ENCODE measurements around the gene PEX1. TPM values are rescaled to one million over a fixed set of nuclear protein-coding genes. Genes with fewer than 3 reads are reported as not detected.

The PEX1 gene
- total and polyA plus RNA-seq, 9 of the 15 experiments (the other 6 are each of a cell fraction or from before 2014, with no cell fraction given), result 9.4 to 32.2 (median 19.9) TPM

DNA sequence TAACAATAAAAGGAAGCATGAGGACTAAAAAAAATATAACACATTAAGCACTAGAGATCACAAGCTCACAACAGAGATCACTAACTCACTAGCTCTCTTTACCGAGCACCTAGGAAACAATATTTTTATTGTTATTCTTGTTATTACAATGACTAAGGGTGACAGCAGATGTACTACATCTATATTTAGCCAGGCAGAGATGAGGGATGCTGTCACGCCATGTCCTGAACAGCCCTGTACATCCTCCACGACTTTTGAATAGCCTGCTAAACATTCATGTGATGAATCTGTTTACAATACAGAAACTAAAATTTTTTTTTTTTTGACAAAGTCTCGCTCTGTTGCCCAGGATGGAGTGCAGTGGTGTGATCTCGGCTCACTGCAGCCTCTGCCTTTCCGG is 39.1 kb upstream of the PEX1 start:
- Histone ChIP-seq H3K9me1 (ENCODE audit: control insufficient read depth, insufficient read depth, low read length) (no peaks in the 10 kb centered on the region), H3K27me3 (ENCODE audit: control insufficient read depth in 2 of 2, insufficient read depth in 2 of 2, low read length in 2 of 2) (no peaks in the 10 kb centered on the region), H3K4me3 (no peak overlapping the region), H4K20me1 (replicated peaks; ENCODE audit: control insufficient read depth, insufficient read depth, low read length) (no peaks in the 10 kb centered on the region), H3K4me2 (ENCODE audit: insufficient read depth, low read length) (no peak overlapping the region), H3K9me3 (replicated peaks; ENCODE audit: control insufficient read depth, insufficient read depth, low read depth, low read length) (no peaks in the 10 kb centered on the region), H3K4me1 (replicated peaks in 1 of 2; ENCODE audit: control insufficient read depth in 2 of 2, insufficient read depth in 2 of 2, low read length in 2 of 2) (no peaks in the 10 kb centered on the region), H3K27ac (ENCODE audit: extremely low read depth, low read depth, low read length) (no peak overlapping the region), H3K79me2 (ENCODE audit: control insufficient read depth, insufficient read depth, low read length) (no peaks in the 10 kb centered on the region), H3K9ac (ENCODE audit: insufficient read depth in 1 of 2, low read depth in 2 of 2, low read length in 2 of 2) (no peak overlapping the region), H3K36me3 (ENCODE audit: control insufficient read depth, insufficient read depth, low read length) (peaks cover 83% of the 10 kb centered on the region), H2AFZ (ENCODE audit: low read depth, low read length) (no peak overlapping the region)
- FAIRE-seq (no peak), ATAC-seq (no peak), DNase-seq (ENCODE audit: extremely low read depth in 1 of 4, low spot score in 3 of 4) (no peak)
- POLR2A ChIA-PET, result interaction anchor here (1.0 to 1.2 kb wide), 2 partner anchors 9 to 12 kb away, joined by 3 to 4 read pairs; no protein-coding TSS in a partner anchor
- intact Hi-C loops (cut with micrococcal nuclease), result loop anchor here (10.0 kb wide), 1 partner anchor 83 kb away; no protein-coding TSS in a partner anchor
- BruUV-seq (replicated peaks), result no TSS peak
- in situ Hi-C loops (cut with MboI), result no loop called here
- CTCF ChIA-PET (ENCODE audit: low intra/inter-chr PET ratio), result no interaction called here
- 0 out of 2 replicates have a peak, but pooled peaks have one; percentile 7 for TF ChIP-seq POLR2A (conservative IDR thresholded peaks at IDR 0.05)
- no peak for TF ChIP-seq U2AF1 (optimal IDR thresholded peaks at IDR 0.05; ENCODE audit: low read depth, low read length)
- no peak for TF ChIP-seq CHD1 (IDR thresholded peaks at IDR 0.05; ENCODE audit: low read length)
- TF ChIP-seq ZNF23 (CRISPR knock-in tag; IDR thresholded peaks at IDR 0.05), result no peak
- no peak for TF ChIP-seq ZNF146 (CRISPR knock-in tag; IDR thresholded peaks at IDR 0.05; ENCODE audit: unreplicated experiment)
- TF ChIP-seq ZEB2 (IDR thresholded peaks at IDR 0.05), result no peak
- 97% methylated on average over 6 of the region's 6 CpGs for WGBS (ENCODE audit: insufficient coverage, low coverage, missing lambda C conversion rate)

DNA sequence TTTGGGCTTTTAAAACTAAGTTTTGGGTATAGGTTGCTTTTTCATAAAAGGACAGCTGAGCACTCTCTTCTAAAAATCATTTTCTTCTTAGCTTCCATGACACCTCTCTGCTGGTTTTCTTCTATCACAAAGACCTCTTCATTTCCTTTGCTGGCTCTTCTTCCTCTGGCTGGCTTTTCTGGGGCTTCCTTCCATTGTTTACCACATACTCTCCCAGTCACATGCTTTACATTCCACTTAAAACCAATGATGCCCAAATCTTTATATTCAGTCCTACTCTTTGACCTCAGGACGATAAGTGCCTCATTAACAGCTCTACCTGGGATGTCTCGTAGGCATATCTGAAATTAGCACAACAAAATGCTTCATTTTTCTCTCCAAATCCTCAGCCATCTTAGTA is 35.0 kb upstream of the PEX1 start:
- in situ Hi-C loops (cut with MboI) (no loop called here), intact Hi-C loops (cut with micrococcal nuclease) (loop anchor here (10.0 kb wide), 1 partner anchor 79 kb away; no protein-coding TSS in a partner anchor)
- CTCF ChIA-PET (ENCODE audit: low intra/inter-chr PET ratio), result no interaction called here
- no peaks in the 10 kb centered on the region for H4K20me1 ChIP-seq (replicated peaks; ENCODE audit: control insufficient read depth, insufficient read depth, low read length)
- H3K27me3 ChIP-seq (ENCODE audit: control insufficient read depth in 2 of 2, insufficient read depth in 2 of 2, low read length in 2 of 2), result no peaks in the 10 kb centered on the region
- no peak overlapping the region for H3K4me3 ChIP-seq
- H2AFZ ChIP-seq (ENCODE audit: low read depth, low read length), result no peak overlapping the region
- ATAC-seq, result no peak
- no TSS peak for BruUV-seq (replicated peaks)
- DNase-seq (ENCODE audit: extremely low read depth in 1 of 4, low spot score in 3 of 4), result no peak
- H3K79me2 ChIP-seq (ENCODE audit: control insufficient read depth, insufficient read depth, low read length), result no peaks in the 10 kb centered on the region
- FAIRE-seq, result no peak
- no peaks in the 10 kb centered on the region for H3K9me1 ChIP-seq (ENCODE audit: control insufficient read depth, insufficient read depth, low read length)
- H3K4me1 ChIP-seq (replicated peaks in 1 of 2; ENCODE audit: control insufficient read depth in 2 of 2, insufficient read depth in 2 of 2, low read length in 2 of 2), result no peaks in the 10 kb centered on the region
- H3K36me3 ChIP-seq (ENCODE audit: control insufficient read depth, insufficient read depth, low read length), result peaks cover 71% of the 10 kb centered on the region
- H3K27ac ChIP-seq (ENCODE audit: extremely low read depth, low read depth, low read length), result no peak overlapping the region
- no peak overlapping the region for H3K4me2 ChIP-seq (ENCODE audit: insufficient read depth, low read length)
- no peaks in the 10 kb centered on the region for H3K9me3 ChIP-seq (replicated peaks; ENCODE audit: control insufficient read depth, insufficient read depth, low read depth, low read length)
- WGBS (ENCODE audit: insufficient coverage, low coverage, missing lambda C conversion rate), result 86% methylated on average over 2 of the region's 2 CpGs
- POLR2A ChIA-PET, result interaction anchor here (0.6 to 1.7 kb wide), 7 partner anchors 9 to 589 kb away, joined by 3 to 5 read pairs (median 4); partner anchors contain the start of genes FAM133B, PEX1 and RBM48
- no peak overlapping the region for H3K9ac ChIP-seq (ENCODE audit: insufficient read depth in 1 of 2, low read depth in 2 of 2, low read length in 2 of 2)
- no peak for TF ChIP-seq HNRNPL (IDR thresholded peaks at IDR 0.05; ENCODE audit: low read depth, low read length)
- no peak for TF ChIP-seq ZNF23 (CRISPR knock-in tag; IDR thresholded peaks at IDR 0.05)
- no peak for TF ChIP-seq JUNB (CRISPR knock-in tag; conservative IDR thresholded peaks at IDR 0.05)
- no peak for TF ChIP-seq L3MBTL2 (IDR thresholded peaks at IDR 0.05)
- no peak for TF ChIP-seq ZNF274 (IDR thresholded peaks at IDR 0.05; ENCODE audit: borderline replicate concordance, low read depth, low read length)
- TF ChIP-seq, protein P1, sequence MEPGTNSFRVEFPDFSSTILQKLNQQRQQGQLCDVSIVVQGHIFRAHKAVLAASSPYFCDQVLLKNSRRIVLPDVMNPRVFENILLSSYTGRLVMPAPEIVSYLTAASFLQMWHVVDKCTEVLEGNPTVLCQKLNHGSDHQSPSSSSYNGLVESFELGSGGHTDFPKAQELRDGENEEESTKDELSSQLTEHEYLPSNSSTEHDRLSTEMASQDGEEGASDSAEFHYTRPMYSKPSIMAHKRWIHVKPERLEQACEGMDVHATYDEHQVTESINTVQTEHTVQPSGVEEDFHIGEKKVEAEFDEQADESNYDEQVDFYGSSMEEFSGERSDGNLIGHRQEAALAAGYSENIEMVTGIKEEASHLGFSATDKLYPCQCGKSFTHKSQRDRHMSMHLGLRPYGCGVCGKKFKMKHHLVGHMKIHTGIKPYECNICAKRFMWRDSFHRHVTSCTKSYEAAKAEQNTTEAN (CRISPR knock-in tag; IDR thresholded peaks at IDR 0.05), result no peak
- TF ChIP-seq ZFP36 (IDR thresholded peaks at IDR 0.05; ENCODE audit: low read depth, low read length, partially characterized antibody), result no peak
- TF ChIP-seq ZC3H11A (IDR thresholded peaks at IDR 0.05; ENCODE audit: low read depth, low read length), result no peak
- TF ChIP-seq RBBP5 (IDR thresholded peaks at IDR 0.05; ENCODE audit: borderline replicate concordance, insufficient read depth, low read length, poor library complexity, severe bottlenecking), result no peak
- TF ChIP-seq, protein P2, sequence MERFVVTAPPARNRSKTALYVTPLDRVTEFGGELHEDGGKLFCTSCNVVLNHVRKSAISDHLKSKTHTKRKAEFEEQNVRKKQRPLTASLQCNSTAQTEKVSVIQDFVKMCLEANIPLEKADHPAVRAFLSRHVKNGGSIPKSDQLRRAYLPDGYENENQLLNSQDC (CRISPR knock-in tag; IDR thresholded peaks at IDR 0.05), result no peak
- TF ChIP-seq U2AF2 (optimal IDR thresholded peaks at IDR 0.05; ENCODE audit: low read depth, low read length), result no peak

All from K562 (cell line).